Heart right ventricle (tissue), 16 donors: Measurements from ENCODE around the gene SRGAP3. TPM values are rescaled to one million over a fixed set of nuclear protein-coding genes. Genes with fewer than 3 reads are reported as not detected.

Experiments used
- ATAC-seq, 8 donors: fragments of 200-7000 bp; cut with Tn5 transposase; one replicate each; pipeline ENCODE4 v1.9.1; 2020; ENCODE audit warnings: mild to moderate bottlenecking in 8 of 8, moderate library complexity in 8 of 8, moderate number of reproducible peaks in 1 of 8
- DNase-seq, 2 donors: peaks; one replicate each; pipeline ENCODE4 v3.0.0-alpha.2; 2020
- H3K27ac ChIP-seq, 10 donors: fragments of 200-600 bp; sonication (generic) in 2 of 10; one replicate each; pipeline versions ENCODE4 v1.5.0 to v1.8.0; 2020 to 2022; ENCODE audit warnings: mild to moderate bottlenecking in 3 of 10
- H3K27me3 ChIP-seq, 7 donors: fragments of 200-600 bp; one replicate each; pipeline ENCODE4 v1.8.0; 2021 to 2022; ENCODE audit warnings: mild to moderate bottlenecking in 2 of 7
- H3K36me3 ChIP-seq, 9 donors: fragments of 200-600 bp; sonication (generic) in 1 of 9; one replicate each; pipeline versions ENCODE4 v1.5.0 to v1.8.0; 2020 to 2022; ENCODE audit warnings: mild to moderate bottlenecking in 2 of 9
- H3K4me1 ChIP-seq, 9 donors: fragments of 200-600 bp; sonication (generic) in 1 of 9; one replicate each; pipeline versions ENCODE4 v1.5.0 to v1.8.0; 2020 to 2022; ENCODE audit warnings: mild to moderate bottlenecking in 4 of 9
- H3K4me3 ChIP-seq, 10 donors: fragments of 200-600 bp; sonication (generic) in 2 of 10; one replicate each; pipeline versions ENCODE4 v1.5.0 to v1.8.0; 2020 to 2022; ENCODE audit warnings: mild to moderate bottlenecking in 7 of 10, moderate library complexity in 2 of 10
- H3K9me3 ChIP-seq, 11 donors: fragments of 200-600 bp in 10 of 11; sonication (generic) in 2 of 11; one replicate each; pipeline versions ENCODE4 v1.5.0 to v1.8.0; 2013 to 2022; ENCODE audit warnings: mild to moderate bottlenecking in 2 of 11, control low read depth in 1 of 11, moderate library complexity in 1 of 11
- WGBS, 2 donors: extraction: QIAGEN DNeasy Blood & Tissue Kit; methylation state at CpG; one replicate each; pipeline ENCODE4 v1.1.7; 2013; ENCODE audit warnings: inconsistent platforms in 1 of 2; 5-methylcytosine and 5-hydroxymethylcytosine counted together
- intact Hi-C, 10 donors: fragments of 100-400 bp; cut with DNase I; formaldehyde crosslinking; loops; one replicate each; pipeline versions ENCODE4 v1.11.1 to v1.14.2; 2022
- polyA plus RNA-seq, 2 donors: library from polyadenylated mRNA; stranded (reverse); fragments of 200-250 nt; gene quantifications; one replicate each; pipeline ENCODE4 v1.2.3, GENCODE V29; 2013
- total RNA-seq, 10 donors: library from RNA; stranded (reverse); fragmentation: NEBNext Ultra II Directional in 3 of 10; extraction: Animal tissue kit (Norgen Biotek cat#: 25700) in 3 of 10; gene quantifications; one replicate each; pipeline versions ENCODE4 v1.2.1 to v1.2.4, GENCODE V29; 2021 to 2023
- TF ChIP-seq, protein P1 (sequence below), 9 donors: fragments of 200-600 bp; sonication (generic) in 2 of 9; IDR thresholded peaks; one replicate each; pipeline versions ENCODE4 v1.5.0 to v1.8.0; 2021 to 2022; ENCODE audit warnings: antibody characterized with exemption in 9 of 9, mild to moderate bottlenecking in 5 of 9, moderate library complexity in 1 of 9
- donor health status: Arrhythmogenic right ventricular cardiomyopathy.
- donor health status: ischemic (EF 13 %, LVEDD 7.1; RV severe dilation, severe dysfunction).
- donor health status: healthy with polysubstance abuse.
- donor health status: DM: no; HTN: yes; CAD: no.
- donor health status: DM: no; HTN: no; CAD: no.
- donor health status: ischemic (EF 25% LVEDD 6.9; RV normal size, moderate dysfunction).
- donor health status: ischemic (EF 25% LVEDD 5.7; RV mildly dilated, moderate dysfunction).
- donor health status: healthy.
- donor health status: DM: yes; HTN: yes; CAD: no.
- donor health status: Ischemic cardiomyopathy.
- donor health status: ischemic (EF 35%, LVEDD 5.7; RV mildly dilated, moderate dysfunction).
- donor health status: nonischemic (EF 11% LVEDD 7.7; RV severe dilation, severe dysfunction).
- donor health status: DM: yes; HTN: yes; CAD: no.
- donor health status: PGD.
- donor health status: ischemic (EF 29% LVEDD 5.4; RV normal size, mild dysfunction).
- donor health status: nonischemic (EF 23%, LVEDD 6.1; RV moderate dilation, normal function).

SRGAP3 gene
- total and polyA plus RNA-seq, 12 donors: 0.67 to 16.1 (median 10.6) TPM

- Histone ChIP-seq H3K4me3 (no peak overlapping the region), H3K4me1 (peaks cover 0 to 31% (median 5%) of the 10 kb centered on the region in 9 donors), H3K9me3 (no peaks in the 10 kb centered on the region), H3K36me3 (peaks cover 0 to 10% (median 0%) of the 10 kb centered on the region in 9 donors), H3K27ac (no peak overlapping the region), H3K27me3 (no peaks in the 10 kb centered on the region)
- DNase-seq (no peak), ATAC-seq (no peak)
- WGBS, 2 donors: 88 to 93% methylated on average over 5 of the region's 5 CpGs
- TF ChIP-seq, protein P1, sequence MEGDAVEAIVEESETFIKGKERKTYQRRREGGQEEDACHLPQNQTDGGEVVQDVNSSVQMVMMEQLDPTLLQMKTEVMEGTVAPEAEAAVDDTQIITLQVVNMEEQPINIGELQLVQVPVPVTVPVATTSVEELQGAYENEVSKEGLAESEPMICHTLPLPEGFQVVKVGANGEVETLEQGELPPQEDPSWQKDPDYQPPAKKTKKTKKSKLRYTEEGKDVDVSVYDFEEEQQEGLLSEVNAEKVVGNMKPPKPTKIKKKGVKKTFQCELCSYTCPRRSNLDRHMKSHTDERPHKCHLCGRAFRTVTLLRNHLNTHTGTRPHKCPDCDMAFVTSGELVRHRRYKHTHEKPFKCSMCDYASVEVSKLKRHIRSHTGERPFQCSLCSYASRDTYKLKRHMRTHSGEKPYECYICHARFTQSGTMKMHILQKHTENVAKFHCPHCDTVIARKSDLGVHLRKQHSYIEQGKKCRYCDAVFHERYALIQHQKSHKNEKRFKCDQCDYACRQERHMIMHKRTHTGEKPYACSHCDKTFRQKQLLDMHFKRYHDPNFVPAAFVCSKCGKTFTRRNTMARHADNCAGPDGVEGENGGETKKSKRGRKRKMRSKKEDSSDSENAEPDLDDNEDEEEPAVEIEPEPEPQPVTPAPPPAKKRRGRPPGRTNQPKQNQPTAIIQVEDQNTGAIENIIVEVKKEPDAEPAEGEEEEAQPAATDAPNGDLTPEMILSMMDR (IDR thresholded peaks at IDR 0.05): no peak
- intact Hi-C loops: no loop called here
These were observed 256.1 kb downstream of the SRGAP3 start for GRCh38 chr3:8993331-8993730.

GRCh38 chr3:8992854-8993253 is 256.6 kb downstream of the SRGAP3 start:
- no peaks in the 10 kb centered on the region for H3K9me3 ChIP-seq
- intact Hi-C loops: no loop called here
- TF ChIP-seq, protein P1 (IDR thresholded peaks at IDR 0.05): no peak
- H3K27ac ChIP-seq: no peak overlapping the region
- 82% methylated on average over 11 of the region's 11 CpGs for WGBS, 2 donors
- no peak for DNase-seq
- peaks cover 0 to 35% (median 5%) of the 10 kb centered on the region in 9 donors for H3K4me1 ChIP-seq
- no peak overlapping the region for H3K4me3 ChIP-seq
- peaks cover 0 to 10% (median 0%) of the 10 kb centered on the region in 9 donors for H3K36me3 ChIP-seq
- no peak for ATAC-seq
- no peaks in the 10 kb centered on the region for H3K27me3 ChIP-seq

GRCh38 chr3:8992199-8992598 is 257.2 kb downstream of the SRGAP3 start:
- no peak overlapping the region for H3K27ac ChIP-seq
- no peak overlapping the region for H3K4me3 ChIP-seq
- H3K27me3 ChIP-seq: no peaks in the 10 kb centered on the region
- no peaks in the 10 kb centered on the region for H3K9me3 ChIP-seq
- H3K4me1 ChIP-seq: peaks cover 0 to 32% (median 8%) of the 10 kb centered on the region in 9 donors
- 91 to 95% methylated on average over 4 of the region's 4 CpGs for WGBS, 2 donors
- H3K36me3 ChIP-seq: peaks cover 0 to 10% (median 0%) of the 10 kb centered on the region in 9 donors
- intact Hi-C loops: no loop called here
- TF ChIP-seq, protein P1 (IDR thresholded peaks at IDR 0.05): no peak
- DNase-seq: no peak
- ATAC-seq: no peak

GRCh38 chr3:8990266-8991215 is 258.9 kb downstream of the SRGAP3 start:
- DNase-seq (no peak), ATAC-seq (no peak)
- no peak overlapping the region for H3K4me3 ChIP-seq
- no peak overlapping the region for H3K27ac ChIP-seq
- TF ChIP-seq, protein P1 (IDR thresholded peaks at IDR 0.05): no peak
- no peaks in the 10 kb centered on the region for H3K9me3 ChIP-seq
- intact Hi-C loops: no loop called here
- peaks cover 0 to 18% (median 8%) of the 10 kb centered on the region in 9 donors for H3K4me1 ChIP-seq
- WGBS, 2 donors: 94 to 95% methylated on average over 36 of the region's 36 CpGs
- H3K27me3 ChIP-seq: no peaks in the 10 kb centered on the region
- peaks cover 0 to 10% (median 0%) of the 10 kb centered on the region in 9 donors for H3K36me3 ChIP-seq
